Panc1 (cell line): ENCODE measurements around the gene FAM193A. TPM values are rescaled to one million over a fixed set of nuclear protein-coding genes. Genes with fewer than 3 reads are reported as not detected.

Source experiments
- ATAC-seq: fragments of 200-7000 bp; cut with Tn5 transposase; 2 replicates; pipeline ENCODE4 v1.9.1; 2020; ENCODE audit warnings: mild to moderate bottlenecking, moderate library complexity
- BruUV-seq: library from RNA; stranded (reverse); fragments of 400-500 nt; replicated peaks from 2 replicates; lab custom pipeline; 2021; lab: Mats Ljungman, UMichigan
- CTCF ChIA-PET: fragments of 300-600 bp; sonication (Branson Sonifier 250); formaldehyde crosslinking; loops from one replicate; lab custom pipeline; 2022; ENCODE audit warnings: antibody characterized with exemption; lab: Charles Lee
- POLR2A ChIA-PET: fragments of 300-600 bp; sonication (Branson Sonifier 250); formaldehyde crosslinking; loops from one replicate; lab custom pipeline; 2022; ENCODE audit warnings: antibody characterized with exemption; lab: Charles Lee
- DNase-seq: peaks from one replicate; pipeline ENCODE4 v3.0.0-alpha.2; 2010; ENCODE audit warnings: low read depth, low spot score
- H3K27ac ChIP-seq: 2 replicates; pipeline ENCODE4 v1.5.1; 2011; ENCODE audit warnings: mild to moderate bottlenecking, low read length, inconsistent platforms
- H3K27me3 ChIP-seq: fragments of 200-500 bp; sonication (Bioruptor generic); 2 replicates; pipeline ENCODE4 v1.6.0; 2014; ENCODE audit warnings: low read length, inconsistent platforms; ENCODE audit not compliant: control insufficient read depth, insufficient read depth
- H3K36me3 ChIP-seq: fragments of 200-500 bp; sonication (Bioruptor generic); 2 replicates; pipeline ENCODE4 v1.5.1; 2014; ENCODE audit warnings: inconsistent platforms, mild to moderate bottlenecking, low read length, moderate library complexity; ENCODE audit not compliant: control insufficient read depth, insufficient read depth
- H3K4me1 ChIP-seq: 2 replicates; pipeline ENCODE4 v1.5.1; 2011; ENCODE audit warnings: inconsistent platforms, mild to moderate bottlenecking, low read length, moderate library complexity; ENCODE audit not compliant: control insufficient read depth, insufficient read depth
- H3K4me3 ChIP-seq, 2 experiments: 2 replicates each; pipeline ENCODE4 v1.5.1; 2011 to 2012; ENCODE audit warnings: low read depth in 2 of 2, low read length in 2 of 2, mild to moderate bottlenecking in 2 of 2, inconsistent platforms in 1 of 2, moderate library complexity in 1 of 2
- H3K9me3 ChIP-seq: fragments of 200-500 bp; sonication (Bioruptor generic); 2 replicates; pipeline ENCODE4 v1.5.1; 2014; ENCODE audit warnings: low read depth, mild to moderate bottlenecking, inconsistent platforms, low read length, moderate library complexity; ENCODE audit not compliant: control insufficient read depth, insufficient read depth
- POLR2AphosphoS5 ChIP-seq: IDR thresholded peaks from 2 replicates; pipeline ENCODE4 v1.6.1; 2012; ENCODE audit warnings: mild to moderate bottlenecking, low read depth, low read length, moderate library complexity
- REST ChIP-seq, 2 experiments: IDR thresholded peaks; 2 replicates each; pipeline ENCODE4 v1.6.1; 2011 to 2012; ENCODE audit warnings: low read depth in 2 of 2, control low read depth in 1 of 2, low read length in 1 of 2, mild to moderate bottlenecking in 1 of 2, moderate library complexity in 1 of 2; ENCODE audit not compliant: insufficient read depth in 1 of 2
- SIN3A ChIP-seq: IDR thresholded peaks from 2 replicates; pipeline ENCODE4 v1.6.1; 2012; ENCODE audit warnings: low read depth, mild to moderate bottlenecking, low read length, moderate library complexity, borderline replicate concordance; ENCODE audit not compliant: insufficient read depth
- TCF7L2 ChIP-seq: IDR thresholded peaks from 2 replicates; pipeline ENCODE4 v1.6.1; 2011; ENCODE audit warnings: mild to moderate bottlenecking, low read depth, low read length, inconsistent platforms
- in situ Hi-C: cut with HindIII; loops from 2 replicates; pipeline ENCODE4 v1.10.0; 2016; ENCODE audit warnings: low sequenced_read_pairs, low pct_unique_long_range_greater_than_20kb
- intact Hi-C: fragments of 100-400 bp; cut with micrococcal nuclease; formaldehyde crosslinking; loops from one replicate; pipeline ENCODE4 v1.10.0; 2022; ENCODE audit not compliant: unreplicated experiment
- total RNA-seq: library from RNA; stranded (reverse); gene quantifications from one replicate; pipeline ENCODE4 v1.2.1, GENCODE V29; 2021; ENCODE audit not compliant: unreplicated experiment
- TF ChIP-seq, protein P1 (sequence below): fragments of 450-650 bp; IDR thresholded peaks from 2 replicates; pipeline ENCODE4 v1.5.1; 2017; ENCODE audit warnings: mild to moderate bottlenecking

The FAM193A gene
- total RNA-seq, 1 experiment from 2014 or later = 25.7 TPM

GRCh38 chr4:2489841-2490552 is 46.5 kb upstream of the FAM193A start:
- Histone ChIP-seq H3K4me3 (no peak overlapping the region), H3K27me3 (no peaks in the 10 kb centered on the region), H3K36me3 (no peaks in the 10 kb centered on the region; the same call in 1 of the 2 replicates), H3K4me1 (no peaks in the 10 kb centered on the region; the same call in 1 of the 2 replicates), H3K27ac (peak overlapping the region; percentile 39; the same call in 1 of the 2 replicates), H3K9me3 (no peaks in the 10 kb centered on the region)
- POLR2A ChIA-PET = interaction anchor here (0.5 kb wide), 1 partner anchor 184 kb away, joined by 9 read pairs; no protein-coding TSS in a partner anchor
- no peak for DNase-seq
- intact Hi-C loops = no loop called here
- TF ChIP-seq, protein P1, sequence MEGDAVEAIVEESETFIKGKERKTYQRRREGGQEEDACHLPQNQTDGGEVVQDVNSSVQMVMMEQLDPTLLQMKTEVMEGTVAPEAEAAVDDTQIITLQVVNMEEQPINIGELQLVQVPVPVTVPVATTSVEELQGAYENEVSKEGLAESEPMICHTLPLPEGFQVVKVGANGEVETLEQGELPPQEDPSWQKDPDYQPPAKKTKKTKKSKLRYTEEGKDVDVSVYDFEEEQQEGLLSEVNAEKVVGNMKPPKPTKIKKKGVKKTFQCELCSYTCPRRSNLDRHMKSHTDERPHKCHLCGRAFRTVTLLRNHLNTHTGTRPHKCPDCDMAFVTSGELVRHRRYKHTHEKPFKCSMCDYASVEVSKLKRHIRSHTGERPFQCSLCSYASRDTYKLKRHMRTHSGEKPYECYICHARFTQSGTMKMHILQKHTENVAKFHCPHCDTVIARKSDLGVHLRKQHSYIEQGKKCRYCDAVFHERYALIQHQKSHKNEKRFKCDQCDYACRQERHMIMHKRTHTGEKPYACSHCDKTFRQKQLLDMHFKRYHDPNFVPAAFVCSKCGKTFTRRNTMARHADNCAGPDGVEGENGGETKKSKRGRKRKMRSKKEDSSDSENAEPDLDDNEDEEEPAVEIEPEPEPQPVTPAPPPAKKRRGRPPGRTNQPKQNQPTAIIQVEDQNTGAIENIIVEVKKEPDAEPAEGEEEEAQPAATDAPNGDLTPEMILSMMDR = no peak
- TF ChIP-seq REST (IDR thresholded peaks at IDR 0.05; ENCODE audit: insufficient read depth in 1 of 2, low read depth in 2 of 2, low read length in 1 of 2) (no peak), SIN3A (no peak), TCF7L2 (no peak), POLR2AphosphoS5 (no peak)
- no TSS peak for BruUV-seq
- CTCF ChIA-PET = no interaction called here
- in situ Hi-C loops = no loop called here
- no peak for ATAC-seq

DNA sequence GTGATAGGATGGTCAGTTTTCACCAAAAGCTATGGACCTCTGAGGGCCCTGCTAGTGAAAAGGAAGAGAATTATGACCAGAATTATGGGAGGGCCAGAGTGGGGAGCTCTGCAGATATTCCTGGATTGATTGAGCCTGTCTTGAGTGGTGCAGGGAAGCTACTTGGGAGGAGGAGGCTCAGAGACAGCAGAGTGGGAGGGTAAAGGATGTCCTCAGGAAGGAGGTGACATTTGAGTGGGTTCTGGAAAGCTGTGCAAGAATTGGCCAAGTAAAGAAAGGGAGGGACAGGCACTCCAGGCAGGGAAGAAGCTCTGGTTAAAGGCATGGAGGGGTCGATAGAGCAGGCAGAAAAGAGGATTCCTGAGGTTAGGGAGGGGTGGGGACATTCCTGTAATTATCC is 43.5 kb upstream of the FAM193A start:
- no TSS peak for BruUV-seq
- POLR2A ChIA-PET = interaction anchor here (0.6 kb wide), 1 partner anchor 23 kb away, joined by 9 read pairs; no protein-coding TSS in a partner anchor
- Histone ChIP-seq H3K9me3 (no peaks in the 10 kb centered on the region), H3K27ac (no peak overlapping the region), H3K4me1 (no peaks in the 10 kb centered on the region; the same call in 1 of the 2 replicates), H3K36me3 (peaks cover 4% of the 10 kb centered on the region; the same call in 1 of the 2 replicates), H3K4me3 (no peak overlapping the region), H3K27me3 (no peaks in the 10 kb centered on the region)
- TF ChIP-seq SIN3A = no peak
- TF ChIP-seq, protein P1 = no peak
- no peak for TF ChIP-seq TCF7L2
- TF ChIP-seq REST (IDR thresholded peaks at IDR 0.05; ENCODE audit: insufficient read depth in 1 of 2, low read depth in 2 of 2, low read length in 1 of 2) = no peak
- TF ChIP-seq POLR2AphosphoS5 = no peak
- in situ Hi-C loops = no loop called here
- DNase-seq (no peak), ATAC-seq (no peak)
- intact Hi-C loops = no loop called here
- CTCF ChIA-PET = no interaction called here
